GM13977 (cell line): ENCODE data around the gene ORAI3.

ENCODE experiments used
- DNase-seq: peaks from one replicate; pipeline ENCODE4 v3.0.0; 2012; ENCODE audit warnings: low spot score
- in situ Hi-C: fragments of 300-500 bp; cut with MboI; formaldehyde crosslinking; loops from one replicate; pipeline ENCODE4 v1.12.0; 2022; ENCODE audit warnings: low sequenced_read_pairs, low pct_unique_long_range_greater_than_20kb, mixed read lengths, inconsistent platforms; ENCODE audit not compliant: unreplicated experiment
- TF ChIP-seq, protein P1 (sequence below): IDR thresholded peaks from 2 replicates; pipeline ENCODE4 v1.5.1; 2012; ENCODE audit warnings: mild to moderate bottlenecking, control low read depth; ENCODE audit not compliant: insufficient read depth; ENCODE audit errors: extremely low read depth, missing control alignments

ORAI3 gene

DNA sequence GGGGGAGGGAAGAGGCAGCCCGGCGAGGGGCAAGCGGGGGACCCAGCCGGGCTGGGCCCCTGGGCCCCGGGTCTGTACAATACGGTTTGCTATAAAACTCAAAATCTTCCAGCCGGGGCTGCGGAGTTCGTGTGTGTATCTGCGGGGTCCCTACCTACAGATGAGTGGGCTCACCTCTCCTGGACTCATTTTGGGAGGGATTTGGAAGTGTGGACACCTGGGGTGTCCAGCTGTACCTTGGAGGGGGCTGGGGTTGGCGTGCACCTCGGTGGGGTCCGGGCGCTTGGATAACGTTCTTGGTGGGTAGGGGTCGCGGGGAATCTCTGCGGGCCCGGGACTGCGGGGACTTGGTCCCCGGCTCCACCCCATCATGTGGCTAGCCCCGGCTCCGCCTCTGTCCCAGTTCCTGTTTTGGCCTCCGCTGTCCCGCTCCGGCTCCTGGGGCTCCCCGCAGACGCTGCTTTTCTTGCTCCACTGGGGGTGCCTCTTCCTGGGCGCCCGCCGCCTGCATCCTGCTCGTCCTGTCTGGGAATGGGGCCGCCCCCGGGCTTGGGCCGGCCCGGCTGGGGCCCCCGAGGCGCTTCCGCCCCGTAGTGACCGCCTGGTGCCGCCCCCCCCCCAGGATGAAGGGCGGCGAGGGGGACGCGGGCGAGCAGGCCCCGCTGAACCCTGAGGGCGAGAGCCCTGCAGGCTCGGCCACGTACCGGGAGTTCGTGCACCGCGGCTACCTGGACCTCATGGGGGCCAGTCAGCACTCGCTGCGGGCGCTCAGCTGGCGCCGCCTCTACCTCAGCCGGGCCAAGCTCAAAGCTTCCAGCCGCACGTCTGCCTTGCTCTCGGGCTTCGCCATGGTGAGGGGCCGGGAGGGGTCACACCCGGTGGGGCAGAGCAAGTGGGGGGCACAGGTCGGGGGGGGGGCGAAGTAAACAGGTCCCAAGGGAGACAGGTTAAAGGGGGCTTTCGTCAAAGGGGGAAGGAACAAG lies at the start of gene ORAI3:
Gene ORAI3 (plus strand): TSS at position 402 of the 983 bp plus-strand sequence. CDS start 222 bp downstream, at position 624.
- DNase-seq, result peak; percentile 88
- TF ChIP-seq, protein P1, sequence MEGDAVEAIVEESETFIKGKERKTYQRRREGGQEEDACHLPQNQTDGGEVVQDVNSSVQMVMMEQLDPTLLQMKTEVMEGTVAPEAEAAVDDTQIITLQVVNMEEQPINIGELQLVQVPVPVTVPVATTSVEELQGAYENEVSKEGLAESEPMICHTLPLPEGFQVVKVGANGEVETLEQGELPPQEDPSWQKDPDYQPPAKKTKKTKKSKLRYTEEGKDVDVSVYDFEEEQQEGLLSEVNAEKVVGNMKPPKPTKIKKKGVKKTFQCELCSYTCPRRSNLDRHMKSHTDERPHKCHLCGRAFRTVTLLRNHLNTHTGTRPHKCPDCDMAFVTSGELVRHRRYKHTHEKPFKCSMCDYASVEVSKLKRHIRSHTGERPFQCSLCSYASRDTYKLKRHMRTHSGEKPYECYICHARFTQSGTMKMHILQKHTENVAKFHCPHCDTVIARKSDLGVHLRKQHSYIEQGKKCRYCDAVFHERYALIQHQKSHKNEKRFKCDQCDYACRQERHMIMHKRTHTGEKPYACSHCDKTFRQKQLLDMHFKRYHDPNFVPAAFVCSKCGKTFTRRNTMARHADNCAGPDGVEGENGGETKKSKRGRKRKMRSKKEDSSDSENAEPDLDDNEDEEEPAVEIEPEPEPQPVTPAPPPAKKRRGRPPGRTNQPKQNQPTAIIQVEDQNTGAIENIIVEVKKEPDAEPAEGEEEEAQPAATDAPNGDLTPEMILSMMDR, result no peak
- in situ Hi-C loops, result no loop called here

DNA sequence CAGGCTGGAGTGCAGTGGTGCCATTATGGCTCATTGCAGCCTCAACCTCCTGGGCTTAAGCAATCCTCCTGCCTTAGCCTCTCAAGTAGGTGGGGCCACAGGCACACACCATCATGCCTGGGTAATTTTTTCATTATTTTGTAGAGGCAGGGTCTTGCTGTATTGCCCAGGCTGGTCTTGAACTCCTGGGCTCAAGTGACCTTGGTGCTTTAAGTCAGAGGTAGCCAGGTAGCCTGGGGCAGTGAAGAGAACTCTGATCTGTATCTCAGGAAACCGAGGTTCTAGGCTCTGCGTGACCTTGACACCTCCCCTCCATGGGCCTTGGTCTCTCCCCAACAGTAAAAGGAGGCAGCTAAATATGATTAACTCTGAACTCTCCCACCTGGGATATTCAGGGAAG lies 49.1 kb upstream of the ORAI3 start:
- TF ChIP-seq, protein P1, result no peak
- in situ Hi-C loops, result loop anchor here (10.0 kb wide), 1 partner anchor 55 kb away; no protein-coding TSS in a partner anchor
- no peak for DNase-seq

DNA sequence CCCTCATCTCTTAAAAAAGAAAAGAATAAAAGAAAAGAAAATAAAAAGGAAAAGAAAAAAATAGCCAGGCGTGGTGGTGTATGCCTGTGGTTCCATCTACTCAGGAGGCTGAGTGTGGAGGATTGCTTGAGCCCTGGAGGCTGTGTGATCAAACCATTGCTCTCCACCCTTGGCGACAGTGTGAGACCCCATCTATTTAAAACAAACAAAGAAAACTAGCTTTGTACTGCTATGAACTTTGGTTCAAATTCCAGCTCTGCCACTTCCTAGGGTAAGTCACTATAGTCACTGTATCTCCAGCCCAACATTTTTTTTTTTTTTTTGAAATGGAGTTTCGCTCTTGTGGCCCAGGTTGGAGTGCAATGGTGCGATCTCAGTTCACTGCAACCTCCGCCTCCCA lies 48.3 kb upstream of the ORAI3 start:
- TF ChIP-seq, protein P1, result no peak
- in situ Hi-C loops, result no loop called here

DNA sequence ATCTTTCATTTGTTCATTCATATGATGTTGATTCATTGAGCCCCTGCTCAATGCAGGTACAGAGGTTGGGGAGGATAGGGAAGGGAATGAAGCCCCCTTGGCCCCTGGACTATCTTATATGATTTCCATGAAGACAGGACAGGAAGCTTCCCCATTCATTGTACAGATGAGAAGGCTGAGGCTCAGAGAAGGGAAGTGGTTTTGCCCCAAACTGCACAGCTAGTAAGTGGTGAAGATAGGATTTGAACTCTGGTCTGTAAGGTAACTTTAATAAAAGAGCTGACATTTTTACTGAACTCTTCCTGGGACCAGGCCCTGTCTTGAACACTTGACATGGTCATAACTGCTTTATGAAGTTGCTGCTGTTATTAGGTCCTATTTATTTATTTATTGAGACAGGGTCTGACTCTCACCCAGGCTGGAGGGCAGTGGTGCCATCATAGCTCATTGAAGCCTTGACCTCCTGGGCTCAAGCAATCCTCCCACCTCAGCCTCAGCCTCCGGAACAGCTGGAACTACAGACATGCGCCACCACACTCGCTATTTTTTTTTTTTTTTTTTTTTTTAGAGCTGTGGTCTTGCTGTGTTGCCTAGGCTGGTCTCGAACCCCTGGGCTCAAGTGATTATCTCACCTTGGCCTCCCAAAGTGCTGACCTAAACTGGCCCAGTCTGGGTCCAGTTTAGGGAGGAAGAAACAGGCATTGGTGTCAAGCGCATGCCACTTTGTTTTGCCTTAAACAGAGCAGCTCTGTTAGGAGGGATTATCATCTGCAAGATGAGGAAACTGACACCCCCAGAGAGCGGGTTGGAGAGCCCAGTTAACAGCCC lies 47.5 kb upstream of the ORAI3 start:
- TF ChIP-seq, protein P1, result no peak
- peak; percentile 17 for DNase-seq
- in situ Hi-C loops, result no loop called here

More for the DNA sequence above, 48.3 kb upstream of the ORAI3 start:
- no peak for DNase-seq

DNA sequence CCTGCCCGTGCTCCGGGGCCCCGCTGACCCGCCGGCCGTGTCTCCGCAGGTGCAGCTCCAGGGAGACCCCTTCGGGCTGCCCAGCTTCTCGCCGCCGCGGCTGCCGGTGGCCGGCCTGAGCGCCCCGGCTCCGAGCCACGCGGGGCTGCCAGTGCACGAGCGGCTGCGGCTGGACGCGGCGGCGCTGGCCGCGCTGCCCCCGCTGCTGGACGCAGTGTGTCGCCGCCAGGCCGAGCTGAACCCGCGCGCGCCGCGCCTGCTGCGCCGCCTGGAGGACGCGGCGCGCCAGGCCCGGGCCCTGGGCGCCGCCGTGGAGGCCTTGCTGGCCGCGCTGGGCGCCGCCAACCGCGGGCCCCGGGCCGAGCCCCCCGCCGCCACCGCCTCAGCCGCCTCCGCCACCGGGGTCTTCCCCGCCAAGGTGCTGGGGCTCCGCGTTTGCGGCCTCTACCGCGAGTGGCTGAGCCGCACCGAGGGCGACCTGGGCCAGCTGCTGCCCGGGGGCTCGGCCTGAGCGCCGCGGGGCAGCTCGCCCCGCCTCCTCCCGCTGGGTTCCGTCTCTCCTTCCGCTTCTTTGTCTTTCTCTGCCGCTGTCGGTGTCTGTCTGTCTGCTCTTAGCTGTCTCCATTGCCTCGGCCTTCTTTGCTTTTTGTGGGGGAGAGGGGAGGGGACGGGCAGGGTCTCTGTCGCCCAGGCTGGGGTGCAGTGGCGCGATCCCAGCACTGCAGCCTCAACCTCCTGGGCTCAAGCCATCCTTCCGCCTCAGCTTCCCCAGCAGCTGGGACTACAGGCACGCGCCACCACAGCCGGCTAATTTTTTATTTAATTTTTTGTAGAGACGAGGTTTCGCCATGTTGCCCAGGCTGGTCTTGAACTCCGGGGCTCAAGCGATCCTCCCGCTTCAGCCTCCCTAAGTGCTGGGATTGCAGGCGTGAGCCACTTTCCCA lies 46.6 kb upstream of the ORAI3 start:
- in situ Hi-C loops, result no loop called here
- DNase-seq, result peak; percentile 90
- TF ChIP-seq, protein P1, result peak; percentile 77
